ENCODE measurements around the gene NR2F1-AS1.

NR2F1-AS1 gene

DNA sequence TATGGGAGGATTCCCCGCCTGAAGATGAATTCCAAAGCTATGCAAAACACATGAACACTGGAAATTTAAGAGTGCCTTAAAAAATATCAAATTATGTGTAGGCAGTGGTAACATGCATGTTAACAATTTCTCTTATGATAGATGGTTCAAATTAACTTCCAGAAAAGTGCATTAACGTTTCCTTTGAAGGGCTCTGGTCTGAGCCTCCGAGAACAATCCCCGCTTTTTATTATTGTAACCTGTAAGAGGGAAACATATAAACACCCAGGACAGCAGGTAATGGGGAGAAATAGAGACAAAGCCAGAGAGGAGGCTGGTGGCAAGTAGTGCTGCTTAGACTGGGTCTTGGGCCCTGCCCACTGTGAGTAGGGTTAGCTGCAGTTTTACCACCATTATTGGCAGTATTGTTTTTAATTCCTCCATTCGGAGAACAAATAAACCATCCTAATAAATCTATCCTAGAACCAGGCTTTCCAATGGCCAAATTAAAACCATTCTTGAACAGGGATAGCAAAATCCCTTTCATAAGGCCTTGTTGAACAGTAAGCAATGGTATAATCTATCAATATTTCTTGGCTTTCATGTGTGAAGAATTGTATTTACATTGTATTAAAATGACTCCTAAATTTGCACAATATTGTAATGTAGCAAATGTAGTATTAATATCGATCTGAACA, 8.3 kb upstream of the NR2F1-AS1 start:
- no peak for DNase-seq (ENCODE audit: low read depth in 2 of 2)

DNA sequence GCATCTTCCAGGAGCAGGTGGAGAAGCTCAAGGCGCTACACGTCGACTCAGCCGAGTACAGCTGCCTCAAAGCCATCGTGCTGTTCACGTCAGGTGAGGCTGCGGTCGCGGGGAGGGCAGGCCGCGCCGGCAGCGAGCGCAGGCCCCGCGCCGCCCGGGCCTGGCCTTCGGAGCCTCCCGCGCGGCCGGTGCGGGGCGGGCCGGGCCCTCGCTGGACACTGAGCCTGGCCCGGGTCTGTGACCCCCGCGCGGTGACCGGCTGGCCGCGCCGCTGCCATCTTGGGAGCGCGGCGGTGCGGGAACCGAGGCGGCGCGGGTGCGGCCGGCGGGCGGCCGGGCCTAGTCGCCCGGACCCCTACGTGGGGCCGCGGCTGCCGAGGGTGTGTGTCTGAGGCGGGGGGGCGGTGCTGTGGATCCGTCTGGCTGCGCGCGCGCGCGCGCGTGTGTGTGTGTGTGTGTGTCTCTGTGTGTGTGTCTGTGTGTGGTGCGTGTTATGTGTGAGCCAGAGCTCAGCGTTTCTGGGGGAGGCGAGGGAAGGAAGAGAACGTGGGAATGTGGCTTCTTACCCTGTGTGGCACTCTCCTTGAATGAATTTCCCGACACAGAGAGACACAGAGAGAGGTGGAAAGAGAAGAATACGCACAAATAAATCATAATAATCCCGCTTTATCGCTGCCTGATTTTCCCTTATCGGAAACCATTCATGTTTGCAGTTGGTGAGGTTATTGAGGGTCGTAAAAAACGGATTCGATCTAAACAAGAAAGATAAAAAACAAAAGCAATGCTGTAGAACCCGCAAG, 7.5 kb upstream of the NR2F1-AS1 start:
- DNase-seq (ENCODE audit: low read depth in 2 of 2): no peak

DNA sequence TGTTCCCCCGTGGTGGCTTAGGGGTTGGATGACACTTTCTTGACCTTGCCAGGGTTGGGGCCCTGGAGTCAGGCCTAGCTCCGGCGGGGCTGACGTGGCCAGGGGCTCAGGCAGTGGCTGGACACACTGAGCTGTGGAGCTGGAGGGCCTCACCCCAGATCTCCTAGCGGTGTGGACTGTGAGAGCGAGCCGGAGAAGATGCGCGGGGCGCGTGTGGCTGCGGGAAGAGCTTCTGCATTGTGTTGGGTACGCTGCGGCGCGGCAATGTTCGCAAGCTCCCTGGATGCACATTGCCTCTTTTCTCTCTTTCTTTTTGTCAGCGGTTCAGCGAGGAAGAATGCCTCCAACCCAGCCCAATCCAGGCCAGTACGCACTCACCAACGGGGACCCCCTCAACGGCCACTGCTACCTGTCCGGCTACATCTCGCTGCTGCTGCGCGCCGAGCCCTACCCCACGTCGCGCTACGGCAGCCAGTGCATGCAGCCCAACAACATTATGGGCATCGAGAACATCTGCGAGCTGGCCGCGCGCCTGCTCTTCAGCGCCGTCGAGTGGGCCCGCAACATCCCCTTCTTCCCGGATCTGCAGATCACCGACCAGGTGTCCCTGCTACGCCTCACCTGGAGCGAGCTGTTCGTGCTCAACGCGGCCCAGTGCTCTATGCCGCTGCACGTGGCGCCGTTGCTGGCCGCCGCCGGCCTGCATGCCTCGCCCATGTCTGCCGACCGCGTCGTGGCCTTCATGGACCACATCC, 6.8 kb upstream of the NR2F1-AS1 start:
- no peak for DNase-seq (ENCODE audit: low read depth in 2 of 2)

DNA sequence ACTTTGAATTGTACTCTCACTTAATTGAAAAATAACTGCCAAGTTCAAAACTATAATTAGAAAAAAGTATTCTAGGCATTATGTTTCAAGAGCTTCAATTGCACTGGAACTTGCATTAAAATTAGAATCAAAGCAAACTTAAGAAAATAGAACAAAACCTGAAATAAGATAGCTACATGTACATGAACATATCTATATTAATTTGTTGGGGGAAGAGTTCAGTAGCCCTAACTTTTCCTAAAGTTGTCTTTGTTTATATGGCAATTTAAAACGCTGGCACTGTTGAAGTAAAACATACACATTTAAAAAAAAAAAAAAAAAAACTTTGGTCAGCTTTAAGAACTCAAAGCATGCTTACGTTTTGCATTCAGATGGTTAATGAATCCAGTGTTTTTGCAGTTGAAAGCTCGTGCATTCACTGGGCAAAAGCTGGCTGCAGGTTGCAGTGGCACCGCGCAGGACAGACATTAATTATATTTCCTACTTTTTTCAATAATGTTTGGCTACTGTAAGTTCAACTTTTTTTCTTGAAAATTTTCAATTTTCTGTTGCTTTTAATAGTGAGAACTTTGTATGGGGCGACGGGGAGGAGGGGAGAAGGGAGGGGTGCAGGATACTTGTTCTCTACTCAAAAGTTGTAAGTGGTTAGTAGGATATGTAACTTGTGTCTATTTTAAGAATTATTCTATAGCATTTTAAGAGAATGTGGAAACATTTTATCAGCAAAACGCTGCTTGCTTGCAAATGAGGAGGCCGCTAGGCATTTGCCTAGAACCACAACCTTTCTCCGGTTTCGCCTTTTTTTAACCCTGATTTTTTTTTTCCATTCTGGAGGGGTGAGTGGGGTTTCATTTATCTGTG, 5.9 kb upstream of the NR2F1-AS1 start:
- no peak for DNase-seq (ENCODE audit: low read depth in 2 of 2)

DNA sequence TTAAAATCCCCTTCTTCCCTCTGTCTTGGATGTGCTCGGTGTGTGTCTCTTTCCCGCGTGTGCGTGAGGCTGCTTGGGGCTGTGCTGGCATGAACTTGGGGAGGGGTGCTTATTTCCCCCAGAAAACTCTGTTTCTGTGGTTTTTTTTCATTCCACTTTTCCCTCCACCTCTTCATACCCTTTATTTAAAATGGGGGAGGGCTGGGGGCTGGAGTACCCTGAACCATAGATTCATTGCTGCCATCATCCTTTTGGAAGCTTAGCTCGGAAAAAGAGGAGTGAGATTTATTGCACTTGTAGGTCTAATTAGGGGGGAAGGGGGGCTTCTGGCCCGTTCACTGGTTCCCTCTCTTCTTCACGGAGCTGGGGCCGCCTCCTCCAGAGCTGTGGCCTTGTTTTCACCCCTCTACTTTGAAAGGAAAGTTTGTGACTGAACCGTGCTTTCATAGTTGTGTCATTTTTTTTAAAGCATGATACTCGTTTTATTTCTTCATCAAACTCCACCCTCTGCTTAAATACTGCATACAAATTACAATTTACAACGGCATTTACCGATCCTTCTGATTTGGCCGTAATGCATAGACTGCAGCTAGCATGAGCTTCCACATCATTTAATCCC, 4.9 kb upstream of the NR2F1-AS1 start:
- no peak for DNase-seq (ENCODE audit: low read depth in 2 of 2)

DNA sequence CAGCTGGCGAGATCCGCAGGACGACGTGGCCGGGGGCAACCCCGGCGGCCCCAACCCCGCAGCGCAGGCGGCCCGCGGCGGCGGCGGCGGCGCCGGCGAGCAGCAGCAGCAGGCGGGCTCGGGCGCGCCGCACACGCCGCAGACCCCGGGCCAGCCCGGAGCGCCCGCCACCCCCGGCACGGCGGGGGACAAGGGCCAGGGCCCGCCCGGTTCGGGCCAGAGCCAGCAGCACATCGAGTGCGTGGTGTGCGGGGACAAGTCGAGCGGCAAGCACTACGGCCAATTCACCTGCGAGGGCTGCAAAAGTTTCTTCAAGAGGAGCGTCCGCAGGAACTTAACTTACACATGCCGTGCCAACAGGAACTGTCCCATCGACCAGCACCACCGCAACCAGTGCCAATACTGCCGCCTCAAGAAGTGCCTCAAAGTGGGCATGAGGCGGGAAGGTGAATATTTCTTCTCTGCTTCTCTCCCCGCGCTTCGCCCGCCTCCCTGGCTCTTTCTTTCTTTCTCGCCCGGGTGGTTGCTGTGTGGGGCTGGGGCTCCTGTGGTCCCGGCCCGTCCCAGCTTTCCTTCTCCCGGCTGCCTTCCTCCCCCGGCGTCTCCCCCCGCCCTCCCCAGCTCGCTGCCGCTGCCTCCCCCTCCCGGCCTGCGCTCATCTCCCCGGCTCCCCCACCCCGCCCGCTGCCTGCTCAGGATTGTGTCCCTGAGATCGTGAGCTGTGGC, 4.2 kb upstream of the NR2F1-AS1 start:
- no peak for DNase-seq (ENCODE audit: low read depth in 2 of 2)

DNA sequence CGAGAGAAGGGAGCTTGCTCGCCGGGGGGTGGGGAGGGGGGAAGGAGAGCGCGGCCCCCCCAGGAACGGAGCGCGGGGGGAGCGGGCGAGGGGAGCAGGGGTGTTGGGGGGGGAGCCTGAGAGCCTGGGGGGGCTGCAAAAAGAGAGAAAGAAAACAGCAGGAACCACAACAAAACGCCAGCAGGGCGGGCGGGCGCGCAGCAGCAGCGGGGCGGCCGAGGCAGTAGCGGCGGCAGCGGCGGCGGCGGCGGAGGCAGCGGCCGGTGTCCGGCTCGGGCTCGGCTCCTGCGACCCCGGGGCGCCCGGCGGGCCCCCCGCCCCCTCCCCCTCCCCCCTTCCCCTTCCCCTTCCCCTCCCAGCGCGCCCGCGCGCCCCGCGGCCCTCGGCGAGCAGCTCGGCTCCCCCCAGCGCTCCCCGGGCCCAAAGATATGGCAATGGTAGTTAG, 3.6 kb upstream of the NR2F1-AS1 start:
- no peak for DNase-seq (ENCODE audit: low read depth in 2 of 2)

DNA sequence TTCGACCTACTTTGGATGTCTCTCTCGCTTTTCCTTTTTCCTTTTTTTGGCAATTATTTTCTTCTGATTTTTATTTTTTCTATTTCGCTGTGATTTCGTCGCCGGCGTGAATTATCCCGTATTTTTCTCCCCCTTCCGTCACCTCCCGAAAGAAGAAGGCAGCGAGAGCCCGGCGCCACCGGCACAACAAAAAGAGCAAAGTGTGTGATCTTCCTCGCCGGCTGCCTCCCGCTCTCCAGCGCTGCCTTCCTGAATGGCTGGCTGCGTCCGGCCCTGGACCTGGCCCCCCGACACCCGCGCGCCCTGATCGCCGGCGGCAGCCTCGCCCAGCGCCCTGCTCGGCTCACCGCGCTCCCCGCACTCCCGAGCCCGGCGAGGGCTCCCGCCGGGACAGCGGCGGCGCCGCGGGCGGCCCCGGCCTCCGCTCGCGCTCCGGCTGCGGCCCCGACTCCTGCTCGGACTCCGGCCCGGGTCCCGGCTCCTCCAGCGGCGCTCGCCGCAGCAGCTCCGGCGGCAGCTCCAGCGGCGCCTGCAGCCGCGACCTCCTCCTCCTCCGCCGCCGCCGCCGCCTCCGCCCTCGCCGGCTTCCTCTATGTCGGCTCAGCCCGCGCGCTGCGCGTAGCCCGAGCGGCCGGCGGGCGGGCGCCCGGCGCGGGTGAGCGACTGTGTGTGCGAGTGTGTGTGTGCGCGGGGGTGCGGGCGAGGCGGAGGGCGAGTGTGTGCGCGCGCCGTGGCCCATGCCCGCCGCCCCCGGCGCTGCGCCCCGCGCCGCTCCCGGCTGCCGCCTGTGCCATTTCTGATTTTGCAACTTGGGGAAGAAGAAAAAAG, 3.0 kb upstream of the NR2F1-AS1 start:
- DNase-seq (ENCODE audit: low read depth in 2 of 2): no peak

DNA sequence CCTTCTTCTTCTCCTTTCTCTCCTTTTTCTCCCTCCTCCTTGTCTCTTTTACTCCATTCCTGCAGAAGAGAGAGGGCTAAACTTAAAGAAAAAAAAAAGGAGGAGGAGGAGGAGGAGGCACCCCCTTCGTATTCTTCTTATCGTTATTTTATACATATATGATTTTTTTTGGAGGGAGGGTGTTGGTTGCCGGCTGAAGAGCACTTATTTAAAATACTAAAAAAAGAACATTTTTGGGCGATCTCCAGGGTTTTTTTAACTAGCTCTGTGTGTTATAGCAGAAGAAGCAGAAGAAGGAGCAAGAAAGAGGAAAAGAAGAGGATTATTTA, 2.4 kb upstream of the NR2F1-AS1 start:
- no peak for DNase-seq (ENCODE audit: low read depth in 2 of 2)

DNA sequence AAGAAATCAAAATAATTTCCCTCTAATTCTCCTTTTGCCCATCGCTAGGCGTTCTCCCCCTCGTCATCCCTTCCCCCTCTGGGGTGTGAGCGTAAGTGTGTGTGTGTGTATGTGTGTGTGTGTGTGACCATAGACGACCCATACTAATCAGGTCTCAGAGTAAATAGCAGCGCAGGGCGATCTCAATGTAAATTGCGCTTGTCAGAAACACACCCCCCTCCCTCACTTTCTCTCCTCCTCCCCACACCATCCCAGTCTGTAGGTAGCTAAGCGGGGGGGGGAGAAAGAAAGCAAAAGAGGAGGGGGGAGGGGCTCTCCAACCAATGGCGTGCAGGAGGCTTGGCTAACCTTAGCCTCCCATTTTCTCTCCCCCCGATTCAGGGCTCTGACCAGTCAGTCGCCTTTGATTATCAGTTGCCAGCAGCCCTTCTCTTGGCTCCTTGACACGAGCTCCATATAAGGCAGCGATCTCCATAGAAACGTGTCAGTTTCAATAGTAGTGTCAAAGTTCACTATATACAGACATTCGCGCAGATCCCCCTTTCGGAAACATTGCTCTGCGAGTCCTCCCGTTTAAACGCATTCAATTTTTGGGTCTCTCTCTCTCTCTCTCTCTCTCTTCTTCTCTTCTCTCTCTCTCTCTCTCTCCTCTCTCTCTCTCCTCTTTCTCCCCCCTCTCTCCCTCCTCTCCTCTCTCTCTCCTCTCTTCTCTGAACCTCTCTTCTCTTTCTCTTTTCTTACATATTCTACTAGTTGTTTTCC, 1.8 kb upstream of the NR2F1-AS1 start, which contains the start of gene NR2F1:
TSS of gene NR2F1 (plus strand) at position 546 of the 762 bp plus-strand sequence. CDS start 1,802 bp downstream, outside the sequence.
- DNase-seq (ENCODE audit: low read depth in 2 of 2): no peak

DNA sequence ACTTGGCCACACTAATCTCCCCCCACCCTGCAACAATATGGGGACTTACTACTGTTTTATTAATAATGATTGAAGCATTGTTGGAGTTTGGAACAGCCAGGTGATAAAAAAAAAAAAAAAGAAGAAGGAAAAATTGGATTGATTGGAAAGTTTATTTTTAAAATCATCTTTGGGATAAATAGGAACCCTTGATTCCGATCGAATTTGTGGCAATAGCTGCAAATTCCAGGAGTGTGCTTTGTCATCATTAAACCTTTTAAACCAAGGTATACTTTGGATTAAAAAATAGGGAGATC, 1.1 kb upstream of the NR2F1-AS1 start:
- DNase-seq (ENCODE audit: low read depth in 2 of 2): no peak

DNA sequence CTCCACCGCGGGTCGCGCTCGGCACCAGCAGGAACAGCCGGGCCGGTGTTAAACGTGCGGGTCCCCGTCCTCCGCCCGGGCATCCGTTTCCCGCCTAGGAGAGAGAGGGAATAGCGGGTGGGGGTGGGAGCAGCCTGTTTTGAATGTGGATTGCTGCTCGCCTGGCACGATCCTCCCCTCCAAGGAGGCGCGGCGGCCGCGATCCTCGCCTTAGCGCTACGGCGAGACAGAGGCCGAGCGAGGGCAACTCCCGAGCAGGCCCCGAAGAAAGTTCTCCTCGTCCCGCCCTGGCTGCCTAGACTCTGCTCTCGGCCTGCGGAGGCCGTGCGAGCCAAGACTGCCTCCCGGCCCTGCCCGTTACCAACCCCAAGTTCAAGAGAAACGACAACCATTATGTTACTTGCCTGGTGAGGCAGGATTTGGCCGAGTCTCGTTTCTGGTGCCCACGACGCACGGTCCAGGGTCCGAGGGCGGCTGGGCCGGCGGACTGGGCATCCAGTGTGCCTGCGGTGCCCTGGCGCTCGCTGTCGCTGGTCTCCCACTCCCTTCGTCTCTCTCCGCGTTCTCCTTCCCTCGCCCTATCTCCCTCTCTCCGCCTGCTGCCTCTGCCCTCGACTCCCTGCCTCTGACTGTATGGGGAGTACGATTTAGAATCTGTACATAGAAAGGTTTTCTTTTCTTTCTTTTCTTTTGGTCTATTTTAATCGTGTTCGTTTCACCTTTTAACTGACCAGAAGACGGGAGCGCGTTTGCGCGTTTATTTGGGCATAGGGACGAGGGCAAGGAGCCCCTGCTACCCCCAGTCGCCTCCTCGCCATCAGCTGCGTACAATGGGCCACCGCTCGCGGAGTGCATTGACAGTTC, 724 bp downstream of the NR2F1-AS1 start:
- DNase-seq (ENCODE audit: low read depth in 2 of 2): no peak

DNA sequence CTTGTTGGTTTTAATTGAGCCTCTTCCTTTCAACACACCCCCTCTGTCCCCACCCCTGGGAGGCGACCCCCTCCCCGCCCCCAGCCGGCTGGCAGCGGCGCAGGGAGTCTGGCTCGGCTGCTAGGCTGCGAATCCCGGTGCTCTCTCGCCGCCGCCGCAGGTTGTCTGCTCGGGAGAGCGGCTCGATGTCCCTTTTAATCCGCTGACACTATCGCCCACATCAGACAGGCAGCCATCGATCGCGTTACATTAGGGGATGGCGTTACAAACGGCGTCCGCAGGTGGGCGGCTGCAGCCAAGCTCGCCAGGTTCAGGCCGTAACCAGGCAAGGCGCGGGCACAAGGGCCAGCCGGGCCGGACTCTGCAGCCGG, 1.3 kb downstream of the NR2F1-AS1 start:
- DNase-seq (ENCODE audit: low read depth in 2 of 2): no peak

DNA sequence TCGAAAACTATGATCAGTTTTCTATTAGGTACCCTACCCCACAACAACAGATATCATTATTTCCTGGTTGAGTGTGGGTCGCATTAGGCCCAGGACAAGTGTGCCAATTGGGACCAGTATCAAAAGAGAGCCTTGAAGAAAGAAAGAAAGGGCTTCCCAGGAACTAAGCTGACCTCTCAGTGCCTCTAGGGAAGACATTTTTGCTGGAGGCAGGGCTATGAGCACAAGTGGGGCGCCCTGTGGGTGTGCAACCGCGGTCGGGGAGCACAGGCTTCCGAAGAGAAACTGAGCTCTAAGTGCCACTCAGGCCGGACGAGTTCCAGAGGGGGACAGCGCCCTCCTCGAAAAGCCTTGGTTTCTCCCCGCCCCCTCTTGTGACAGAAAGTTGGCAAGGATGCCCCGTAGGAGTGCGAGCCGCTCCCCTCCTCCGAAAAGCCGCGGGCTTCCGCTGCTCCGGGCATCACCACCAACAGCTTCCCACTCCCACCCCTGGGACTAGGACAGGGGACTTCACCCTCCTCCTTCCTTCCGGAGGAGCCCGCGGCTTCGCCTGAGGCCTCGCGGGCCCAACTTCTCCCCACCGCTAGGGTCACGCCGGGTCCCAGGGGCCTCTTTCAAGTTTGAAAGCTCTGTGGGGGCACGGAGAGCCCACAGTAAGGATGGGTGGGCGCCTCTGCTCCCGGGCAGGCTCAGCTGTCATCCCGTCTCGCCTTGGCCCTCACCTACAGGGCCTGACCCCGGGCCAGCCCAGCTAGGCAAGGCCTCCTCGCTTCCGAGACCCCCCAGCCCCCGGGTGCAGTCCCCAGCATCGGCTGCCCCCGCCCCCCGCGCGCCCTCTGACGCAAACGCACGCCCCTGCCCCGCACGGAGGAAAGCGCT, 2.0 kb downstream of the NR2F1-AS1 start:
- DNase-seq (ENCODE audit: low read depth in 2 of 2): no peak

DNA sequence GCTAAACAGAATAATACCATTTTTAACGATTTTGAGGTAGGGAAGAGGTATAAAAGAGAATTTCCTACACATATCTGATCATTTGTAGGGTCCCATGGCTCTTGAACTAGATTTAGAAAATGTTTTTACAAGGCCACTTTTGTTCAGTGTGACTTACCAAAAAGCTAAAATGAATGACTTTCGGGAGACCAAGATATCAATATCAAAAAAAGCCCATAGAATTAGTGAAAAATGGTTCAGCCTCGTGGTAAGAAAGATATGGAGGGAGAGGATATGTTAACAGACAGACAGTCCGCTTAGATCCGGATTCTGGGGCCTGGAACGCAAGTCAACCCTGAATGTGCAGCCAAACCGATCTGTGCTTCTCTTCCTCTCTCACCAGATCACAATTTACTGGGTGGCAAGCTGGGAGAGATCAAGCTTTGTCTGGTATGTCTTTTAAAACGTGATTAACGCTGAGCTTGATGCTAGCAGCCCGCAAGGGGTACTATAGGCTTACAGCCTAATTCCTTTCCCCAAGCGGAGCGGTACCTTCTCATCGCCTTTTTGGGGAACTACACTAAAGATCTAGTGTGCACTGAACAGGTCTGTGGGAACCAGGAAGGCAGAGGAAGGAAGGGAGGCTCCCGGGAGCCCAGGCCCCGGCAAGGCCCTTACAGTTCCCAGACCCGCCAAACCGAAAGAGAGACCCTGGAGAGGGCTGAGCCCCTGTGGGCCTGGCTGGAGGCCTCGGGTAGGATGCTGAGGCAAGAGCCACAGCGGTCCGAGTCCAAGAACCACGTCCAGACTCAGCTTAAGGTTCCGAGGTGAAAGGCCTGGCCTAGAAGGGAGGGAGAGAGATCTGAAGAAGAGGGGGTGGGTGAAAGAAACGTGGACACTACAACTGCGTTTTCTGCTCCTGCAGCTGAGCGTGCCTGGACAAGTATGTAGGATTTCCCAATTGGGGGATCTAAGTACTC, 2.9 kb downstream of the NR2F1-AS1 start:
- DNase-seq (ENCODE audit: low read depth in 2 of 2): no peak
